NCI-H345 treated with DMSO at 0.1 percent for 48 hours (cell line): Measurements from ENCODE around the gene RHPN2.
A peak's percentile ranks its signal among the peaks of the same experiment; 100 is the strongest.
"Not testable (repeated sequence)": the region's sequence is repeated elsewhere in the genome, so short reads cannot be mapped to it uniquely, and the experiment has no call there.

Experiments used
- DNase-seq: peaks from one replicate; lab custom pipeline; 2025; ENCODE audit not compliant: unreplicated experiment; lab: John Stamatoyannopoulos, UW

RHPN2 gene

DNA sequence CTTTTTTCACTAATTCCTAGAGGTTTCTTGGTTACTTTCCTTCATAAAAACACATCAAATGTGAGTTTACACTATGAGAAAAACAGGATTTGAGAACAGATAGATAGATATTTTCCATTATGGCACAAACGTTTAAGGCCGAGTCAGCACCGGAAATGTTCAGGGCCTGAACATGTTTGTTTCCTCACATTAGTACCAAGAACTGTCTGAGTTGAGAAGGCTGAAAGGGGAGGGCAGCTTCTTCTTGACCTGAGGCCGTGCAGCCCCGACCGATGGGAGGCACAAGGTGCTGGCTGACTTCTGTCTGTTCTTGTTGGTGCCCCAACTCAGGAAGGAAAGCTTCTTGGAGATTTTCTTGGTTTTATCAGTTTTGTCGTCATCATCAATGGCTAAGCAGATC is 84.9 kb downstream of the RHPN2 start:
- not testable (repeated sequence) for DNase-seq

DNA sequence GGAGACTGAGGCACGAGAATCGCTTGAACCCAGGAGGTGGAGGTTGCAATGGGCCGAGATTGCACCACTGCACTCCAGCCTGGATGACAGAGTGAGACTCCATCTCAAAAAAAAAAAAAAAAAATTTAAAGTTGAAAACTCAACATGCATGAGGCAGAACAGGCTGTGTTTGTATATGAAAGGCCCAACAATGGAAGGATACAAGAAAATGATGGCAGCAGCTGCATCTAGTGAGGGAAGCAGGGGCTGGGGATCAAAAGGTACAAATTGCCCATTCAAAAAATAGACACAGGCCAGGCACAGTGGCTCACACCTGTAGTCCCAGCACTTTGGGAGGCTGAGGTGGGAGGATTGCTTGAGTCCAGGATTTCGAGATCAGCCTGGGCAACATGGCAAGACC is 86.9 kb downstream of the RHPN2 start:
- not testable (repeated sequence) for DNase-seq

DNA sequence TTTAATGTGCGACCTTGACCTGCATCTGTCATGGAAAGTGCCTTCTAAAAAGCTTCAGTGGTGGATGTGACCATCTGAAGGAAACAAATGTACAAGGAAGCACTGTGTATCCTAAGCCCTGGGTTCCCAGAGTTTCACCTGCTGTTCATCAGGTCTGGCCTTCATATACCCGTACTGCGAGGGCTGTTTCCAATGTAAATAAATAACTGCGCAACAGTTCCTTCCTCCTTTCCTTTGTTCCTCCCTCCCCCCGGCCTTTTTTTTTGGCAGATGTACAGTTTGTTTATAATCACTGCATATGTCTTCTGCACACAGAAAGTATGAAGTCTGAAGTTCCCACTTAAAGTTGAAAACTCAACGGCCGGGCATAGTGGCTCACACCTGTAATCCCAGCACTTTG is 87.4 kb downstream of the RHPN2 start:
- DNase-seq: no peak

DNA sequence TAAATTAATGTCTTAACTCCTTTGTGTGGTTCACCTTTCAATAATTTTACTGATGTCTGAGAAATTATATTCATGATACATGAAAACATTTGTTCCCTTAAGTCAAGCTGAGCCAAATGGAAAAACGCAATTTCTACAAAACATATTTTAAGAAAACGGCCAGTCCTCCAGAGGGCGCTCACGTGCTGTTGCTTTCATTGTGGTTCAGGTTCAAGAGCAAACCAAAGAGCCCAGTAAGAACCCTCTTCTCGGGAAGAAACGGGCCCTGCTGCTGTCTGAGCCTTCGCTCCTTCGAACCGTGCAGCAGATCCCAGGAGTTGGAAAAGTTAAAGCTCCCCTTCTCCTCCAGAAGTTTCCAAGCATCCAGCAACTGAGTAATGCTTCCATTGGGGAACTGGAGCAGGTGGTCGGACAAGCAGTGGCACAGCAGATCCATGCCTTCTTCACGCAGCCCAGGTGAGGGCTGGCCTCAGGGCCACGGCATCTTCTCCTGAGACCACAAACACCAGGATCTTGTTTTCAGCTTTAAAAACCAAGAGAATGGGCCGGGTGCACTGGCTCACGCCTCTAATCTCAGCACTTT is 88.4 kb downstream of the RHPN2 start:
- DNase-seq: peak; percentile 73

DNA sequence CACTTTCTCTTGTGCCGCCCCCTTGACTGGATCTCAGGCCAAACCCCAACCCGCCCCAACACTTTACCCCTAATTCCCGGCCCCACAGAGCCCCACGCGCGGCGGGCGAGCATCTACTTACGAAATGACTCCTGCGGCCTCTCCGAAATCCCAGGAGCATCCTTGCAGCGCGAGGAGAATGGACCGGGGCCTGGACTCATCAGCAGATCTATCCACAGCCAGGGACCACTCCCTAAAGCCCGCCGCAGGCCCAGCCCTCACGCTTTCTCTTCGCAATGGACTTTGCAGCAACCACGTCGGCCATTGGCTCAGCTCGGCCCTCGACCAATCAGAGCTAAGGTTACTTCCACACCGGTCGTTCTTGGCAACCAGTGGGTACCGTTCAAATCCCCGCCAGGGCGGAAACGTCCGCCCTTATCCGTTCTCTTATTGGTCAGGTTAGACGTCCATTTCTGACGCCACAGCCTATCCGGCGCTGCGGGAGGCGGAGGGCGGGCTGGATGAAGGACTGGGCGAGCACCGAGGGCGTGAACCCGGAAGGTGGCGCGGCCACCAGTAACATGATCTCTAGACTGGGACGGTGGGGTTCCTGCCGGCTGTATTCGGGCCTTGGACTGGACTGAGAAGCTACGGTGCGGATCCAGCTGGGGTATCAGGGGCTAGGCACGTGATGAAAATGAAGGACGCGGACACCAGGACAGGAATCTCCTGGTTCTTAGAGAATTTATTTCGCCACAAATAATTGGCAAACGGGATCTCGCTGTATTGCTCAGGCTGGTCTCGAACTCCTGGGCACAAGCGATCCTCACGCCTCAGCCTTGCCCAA is 92.8 kb downstream of the RHPN2 start, which contains the start of the genes CEP89 and FAAP24:
Gene CEP89 (minus strand): TSS at position 244 of the 826 bp plus-strand sequence. CDS start 84 bp downstream, at position 160.
Gene FAAP24 (plus strand): TSS at position 528 of the 826 bp plus-strand sequence. CDS start 955 bp downstream, outside the sequence.
- peak; percentile 100 for DNase-seq

DNA sequence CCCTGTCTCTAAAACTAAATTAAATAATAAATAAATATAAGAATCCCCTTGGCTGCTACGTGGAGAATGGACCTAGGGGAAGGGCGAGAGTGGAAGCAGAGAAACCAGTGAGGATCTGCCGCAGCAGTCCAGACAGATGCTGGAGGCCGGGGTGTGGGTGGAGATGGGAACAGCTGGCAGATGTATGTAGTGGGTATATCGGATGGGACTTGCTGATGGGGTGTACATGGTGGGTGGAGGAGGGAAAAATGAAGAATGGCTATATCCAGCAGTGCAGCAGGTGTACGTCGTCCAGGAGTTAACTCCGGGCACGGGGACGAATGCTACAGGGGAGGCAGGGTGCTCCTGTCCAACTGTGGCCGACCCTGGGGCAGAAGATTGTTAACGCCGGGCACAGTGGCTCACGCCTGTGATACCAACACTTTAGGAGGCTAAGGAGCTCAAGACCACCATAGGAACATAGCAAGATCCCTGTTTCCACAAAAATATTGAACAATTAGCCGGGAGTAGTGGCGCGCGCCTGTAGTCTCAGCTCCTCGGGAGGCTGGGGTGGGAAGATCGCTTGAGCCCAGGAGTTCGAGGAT is 93.6 kb downstream of the RHPN2 start:
- no peak for DNase-seq

DNA sequence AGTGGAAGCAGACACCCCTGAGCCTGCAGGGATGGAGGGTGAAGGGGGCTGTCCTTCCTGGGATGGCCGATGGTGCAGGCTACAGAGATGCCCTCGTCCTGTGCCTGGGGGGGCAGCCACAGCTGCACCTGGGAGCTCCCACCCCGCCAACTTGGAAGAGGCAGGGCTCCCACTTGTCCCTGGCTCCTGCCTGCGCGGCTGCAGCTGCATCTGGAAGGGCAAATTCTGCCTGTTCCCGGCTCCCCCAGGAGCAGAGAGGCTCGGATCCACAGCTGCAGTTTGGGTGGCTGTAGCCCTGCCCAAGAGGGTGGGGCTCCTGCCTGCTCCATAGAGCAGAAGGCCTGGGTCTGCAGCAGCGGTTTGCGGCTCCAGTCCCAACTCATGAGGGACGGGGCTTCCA is 95.1 kb downstream of the RHPN2 start:
- no peak for DNase-seq

DNA sequence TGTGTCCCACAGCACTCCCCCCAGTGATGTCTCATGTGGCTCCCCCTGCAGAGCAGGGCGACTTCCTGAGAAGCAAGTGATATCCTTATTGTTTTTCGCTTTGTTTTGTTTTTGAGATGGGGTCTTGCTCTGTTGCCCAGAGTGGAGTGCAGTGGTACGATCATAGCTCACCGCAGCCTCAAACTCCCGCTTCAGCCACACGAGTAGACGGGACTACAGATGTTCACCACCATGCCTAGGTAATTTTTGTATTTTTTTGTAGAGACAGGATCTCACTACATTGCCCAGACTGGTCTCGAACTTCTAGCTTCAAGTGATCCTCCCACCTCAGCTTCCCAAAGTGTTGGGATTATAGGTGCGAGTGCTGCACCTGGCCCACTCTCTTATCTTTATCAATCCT is 97.9 kb downstream of the RHPN2 start:
- DNase-seq: no peak

DNA sequence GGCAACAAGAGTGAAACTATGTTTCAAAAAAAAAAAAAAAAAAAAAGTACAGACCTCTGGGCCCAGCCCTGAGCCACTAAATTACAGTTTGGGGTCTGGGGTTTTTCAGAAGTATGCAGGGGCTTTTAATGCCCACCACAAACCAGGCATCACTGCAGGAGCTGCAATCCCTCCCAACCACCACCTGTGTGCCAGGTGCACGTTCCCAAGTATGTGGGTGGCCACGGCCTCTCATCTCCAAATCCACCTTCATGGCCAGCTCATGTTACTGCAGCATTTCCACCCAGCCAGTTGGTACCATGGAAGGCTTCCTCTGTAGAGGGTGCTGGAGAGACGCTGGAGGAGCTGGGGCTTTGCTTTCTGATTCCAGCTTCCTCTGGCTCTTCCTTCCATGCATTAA is 119.4 kb downstream of the RHPN2 start:
- no peak for DNase-seq

DNA sequence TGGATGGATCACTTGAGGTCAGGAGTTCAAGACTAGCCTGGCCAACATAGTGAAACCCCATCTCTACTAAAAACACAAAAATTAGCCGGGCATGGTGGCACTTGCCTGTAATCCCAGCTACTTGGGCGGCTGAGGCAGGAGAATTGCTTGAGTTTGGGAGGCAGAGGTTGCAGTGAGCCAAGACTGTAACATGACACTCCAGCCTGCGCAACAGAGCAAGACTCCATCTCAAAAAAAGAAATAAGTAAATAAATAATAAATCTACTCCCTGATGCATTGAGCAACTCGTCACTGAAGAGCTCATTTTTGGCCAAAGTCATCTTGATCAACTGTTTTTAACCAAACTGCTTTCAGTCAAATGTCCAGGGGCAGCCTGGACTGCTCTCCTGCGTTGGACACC is 123.4 kb downstream of the RHPN2 start:
- DNase-seq: not testable (repeated sequence)

DNA sequence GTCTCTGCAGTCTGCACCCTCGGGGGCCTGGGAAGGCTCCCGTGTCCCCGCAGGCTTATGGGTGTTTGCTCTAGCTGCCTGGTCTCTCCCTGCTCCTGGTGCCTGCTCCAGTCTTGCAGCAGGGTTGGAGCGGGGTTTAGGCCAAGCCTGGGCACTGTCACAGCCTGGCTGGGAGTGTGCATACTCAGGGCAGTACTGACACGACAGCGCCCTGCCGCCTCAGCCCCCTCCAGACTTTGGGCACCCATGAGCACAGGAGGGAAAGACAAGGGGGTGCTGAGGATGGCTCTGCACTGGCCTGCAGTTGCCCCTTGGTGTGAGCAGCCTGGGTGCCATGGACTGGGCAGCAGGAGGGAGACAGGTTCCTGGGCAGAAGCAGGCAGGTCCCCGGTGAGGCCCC is 128.6 kb downstream of the RHPN2 start:
- no peak for DNase-seq

DNA sequence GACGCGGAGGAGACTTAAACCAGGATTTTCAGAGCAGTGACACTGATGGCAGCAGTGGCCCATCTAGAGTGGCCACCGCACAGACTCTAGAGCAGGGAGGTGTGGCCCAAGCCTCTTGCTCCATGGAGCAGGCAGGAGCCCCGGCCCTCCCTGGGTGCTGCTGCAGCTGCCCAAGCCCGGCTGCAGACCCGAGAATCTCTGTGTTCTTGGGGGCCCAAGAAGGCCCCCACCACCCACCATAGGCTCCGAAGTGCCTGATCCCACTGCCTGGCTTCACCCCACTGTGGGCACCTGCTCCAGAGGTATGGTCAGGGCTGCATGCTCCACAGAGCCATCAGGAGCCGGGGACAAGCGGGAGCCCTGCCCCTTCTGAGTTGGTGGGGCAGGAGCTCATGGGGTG is 129.1 kb downstream of the RHPN2 start:
- DNase-seq: no peak

DNA sequence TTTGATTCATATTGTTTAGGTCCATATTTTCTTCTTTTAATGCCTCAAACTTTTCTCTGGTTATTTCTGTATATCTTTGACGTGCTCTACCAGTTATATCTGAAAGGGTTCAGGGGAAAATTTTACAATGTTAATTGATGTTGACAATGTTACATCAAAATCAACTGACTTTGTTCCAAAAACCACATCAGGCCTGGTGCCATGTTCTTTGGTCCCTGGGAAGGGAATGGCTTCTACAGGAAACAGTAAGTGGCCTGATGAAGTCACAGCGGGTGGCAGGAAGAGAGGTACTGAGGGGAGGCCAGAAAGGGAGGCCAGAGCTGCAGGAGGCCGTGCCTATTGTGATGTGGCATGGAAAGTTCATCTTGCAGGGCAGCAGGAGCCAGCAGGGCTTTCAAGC is 131.1 kb downstream of the RHPN2 start:
- DNase-seq: no peak

DNA sequence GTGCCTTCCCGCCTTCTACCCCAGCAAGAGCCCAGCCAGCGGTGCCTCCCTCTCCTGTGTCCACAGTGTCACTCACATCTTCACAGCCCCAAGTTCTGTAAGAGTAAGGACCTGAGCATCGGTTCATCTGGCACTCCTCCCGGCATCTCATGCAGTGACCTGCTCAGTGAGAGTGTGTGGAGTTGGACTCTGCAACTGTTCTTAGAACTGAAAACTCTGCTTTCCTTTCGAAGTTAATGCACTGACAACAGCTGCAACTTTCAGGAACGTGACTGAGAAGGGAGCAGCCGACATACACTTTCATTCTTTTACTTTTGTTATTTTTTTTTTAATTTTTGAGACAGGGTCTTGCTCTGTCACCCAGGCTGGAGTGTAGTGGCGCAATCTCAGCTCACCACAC is 134.1 kb downstream of the RHPN2 start:
- DNase-seq: no peak

DNA sequence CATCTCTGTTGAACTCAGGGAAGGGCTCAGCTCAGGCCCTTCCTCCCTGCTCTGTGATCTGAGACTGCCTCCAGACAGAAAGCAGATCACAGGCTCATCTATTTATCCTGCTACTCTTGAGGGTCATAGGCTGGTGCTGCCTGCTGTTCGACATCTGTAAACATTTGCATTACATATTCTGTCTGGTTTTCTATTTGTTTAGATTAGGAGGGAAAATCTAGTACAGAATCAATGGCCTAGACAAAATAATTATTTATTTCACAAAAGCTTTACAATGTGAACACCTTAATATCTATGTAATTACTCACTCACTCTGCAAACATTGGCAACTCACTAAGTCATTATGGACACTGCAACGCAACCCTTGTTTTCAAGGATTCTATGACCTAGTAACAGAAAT is 135.9 kb downstream of the RHPN2 start:
- DNase-seq: no peak
